K562 (cell line): ENCODE data around the gene KCNQ5. TPM values are rescaled to one million over a fixed set of nuclear protein-coding genes. Genes with fewer than 3 reads are reported as not detected.

Experiments used
- ATAC-seq: fragments of 200-7000 bp; cut with Tn5 transposase; 3 replicates; pipeline ENCODE4 v1.9.1; 2020; ENCODE audit warnings: moderate library complexity
- BruUV-seq: library from RNA; stranded (reverse); fragments of 400-500 nt; replicated peaks from 2 replicates; lab custom pipeline; 2021; lab: Mats Ljungman, UMichigan
- CTCF ChIA-PET: fragments of 300-600 bp; formaldehyde crosslinking; extraction: SDS; loops from one replicate; lab custom pipeline; 2021; ENCODE audit warnings: low intra/inter-chr PET ratio; lab: Yijun Ruan, JAX
- POLR2A ChIA-PET: fragments of 300-600, 350-650 bp; sonication (Branson Sonifier 250); formaldehyde crosslinking; extraction: SDS; loops from one replicate; lab custom pipeline; 2021; ENCODE audit warnings: antibody characterized with exemption, inconsistent platforms; lab: Yijun Ruan, JAX
- DNase-seq, 4 experiments: peaks; one replicate each; pipeline versions ENCODE4 v3.0.0 to v3.0.0-alpha.2; 2011 to 2018; ENCODE audit warnings: low spot score in 3 of 4, mixed read lengths in 3 of 4; ENCODE audit errors: extremely low read depth in 1 of 4
- FAIRE-seq: peaks from 2 replicates; lab custom pipeline; 2011; peaks lifted over from hg19 to GRCh38; lab: Jason Lieb, UNC
- H2AFZ ChIP-seq: 2 replicates; pipeline ENCODE4 v1.6.0; 2011; ENCODE audit warnings: low read depth, low read length, control low read depth, inconsistent platforms
- H3K27ac ChIP-seq: fragments of 200-600 bp; 3 replicates; pipeline ENCODE4 v1.8.0; 2011; ENCODE audit warnings: low read depth, mild to moderate bottlenecking, control low read depth, inconsistent platforms, low read length, moderate library complexity, mixed read lengths; ENCODE audit errors: extremely low read depth
- H3K27me3 ChIP-seq, 2 experiments: fragments of 300-600 bp in 1 of 2; 2 replicates in 1 of 2; 3 replicates in 1 of 2; pipeline versions ENCODE4 v1.6.0 to v1.8.0; 2011; ENCODE audit warnings: inconsistent platforms in 2 of 2, low read length in 2 of 2, mild to moderate bottlenecking in 1 of 2, mixed read lengths in 1 of 2, moderate library complexity in 1 of 2; ENCODE audit not compliant: control insufficient read depth in 2 of 2, insufficient read depth in 2 of 2
- H3K36me3 ChIP-seq: fragments of 300-600 bp; 3 replicates; pipeline ENCODE4 v1.8.0; 2011; ENCODE audit warnings: mild to moderate bottlenecking, low read length, inconsistent platforms; ENCODE audit not compliant: control insufficient read depth, insufficient read depth
- H3K4me1 ChIP-seq, 2 experiments: fragments of 200-600 bp in 1 of 2; replicated peaks in 1 of 2; 2 replicates in 1 of 2; 3 replicates in 1 of 2; pipeline versions ENCODE4 v1.5.1 to v1.8.0; 2011; ENCODE audit warnings: inconsistent platforms in 2 of 2, low read length in 2 of 2, mild to moderate bottlenecking in 1 of 2, mixed read lengths in 1 of 2, moderate library complexity in 1 of 2; ENCODE audit not compliant: control insufficient read depth in 2 of 2, insufficient read depth in 2 of 2
- H3K4me2 ChIP-seq: 2 replicates; pipeline ENCODE4 v1.6.1; 2011; ENCODE audit warnings: low read length, control low read depth, inconsistent platforms, mixed read lengths; ENCODE audit not compliant: insufficient read depth
- H3K4me3 ChIP-seq: fragments of 200-600 bp; sonication (generic), shearing (Covaris generic); 2 replicates; pipeline ENCODE4 v1.5.1; 2016; ENCODE audit warnings: control low read depth, inconsistent platforms
- H3K79me2 ChIP-seq: fragments of 200-600 bp; 3 replicates; pipeline ENCODE4 v1.8.0; 2011; ENCODE audit warnings: low read length, inconsistent platforms; ENCODE audit not compliant: control insufficient read depth, insufficient read depth
- H3K9ac ChIP-seq, 2 experiments: 2 replicates each; pipeline versions ENCODE4 v1.6.0 to v1.6.1; 2011; ENCODE audit warnings: low read depth in 2 of 2, low read length in 2 of 2, control low read depth in 1 of 2, inconsistent platforms in 1 of 2, mild to moderate bottlenecking in 1 of 2, mixed read lengths in 1 of 2; ENCODE audit not compliant: insufficient read depth in 1 of 2
- H3K9me1 ChIP-seq: one replicate; pipeline ENCODE4 v1.6.0; 2011; ENCODE audit warnings: inconsistent platforms, mild to moderate bottlenecking, low read length, moderate library complexity; ENCODE audit not compliant: control insufficient read depth, insufficient read depth
- H3K9me3 ChIP-seq: replicated peaks from 2 replicates; pipeline ENCODE4 v1.5.1; 2011; ENCODE audit warnings: low read depth, low read length, inconsistent platforms; ENCODE audit not compliant: control insufficient read depth, insufficient read depth
- H4K20me1 ChIP-seq: replicated peaks from 2 replicates; pipeline ENCODE4 v1.6.1; 2011; ENCODE audit warnings: low read length, inconsistent platforms, mixed read lengths; ENCODE audit not compliant: control insufficient read depth, insufficient read depth
- ZBTB11 ChIP-seq, 3 experiments: fragments of 200-800 bp in 1 of 3; fragments of 250-450 bp in 1 of 3; fragments of 450-650 bp in 1 of 3; sonication (Bioruptor Pico) in 1 of 3; sonication (Bioruptor generic) in 1 of 3; formaldehyde crosslinking in 1 of 3; IDR thresholded peaks; 2 replicates each; pipeline versions ENCODE4 v1.6.1 to v1.8.0; 2016 to 2022; ENCODE audit warnings: mild to moderate bottlenecking in 2 of 3, missing genetic modification characterization in 2 of 3, missing compliant biosample characterization in 1 of 3, moderate library complexity in 1 of 3
- ZNF316 ChIP-seq: fragments of 450-650 bp; IDR thresholded peaks from 2 replicates; pipeline ENCODE4 v1.6.1; 2016
- ZNF740 ChIP-seq, 3 experiments: fragments of 200-800 bp in 1 of 3; sonication (Bioruptor generic) in 1 of 3; sonication (generic) in 1 of 3; formaldehyde crosslinking in 1 of 3; IDR thresholded peaks; 2 replicates each; pipeline versions ENCODE4 v1.6.1 to v1.8.0; 2016 to 2022; ENCODE audit warnings: mild to moderate bottlenecking in 2 of 3, missing compliant biosample characterization in 2 of 3, missing genetic modification characterization in 2 of 3, missing genetic modification reagents in 1 of 3
- WGBS: fragments of 100-300 bp; shearing (Covaris generic); methylation state at CpG from one replicate; pipeline ENCODE4 v1.1.6; 2016; ENCODE audit warnings: low coverage, mixed read lengths; ENCODE audit not compliant: insufficient coverage; ENCODE audit errors: missing lambda C conversion rate; 5-methylcytosine and 5-hydroxymethylcytosine counted together
- in situ Hi-C: fragments of 300-500 bp; cut with MboI; formaldehyde crosslinking; loops from 4 replicates; pipeline ENCODE4 v1.15.0; 2018; ENCODE audit warnings: inconsistent platforms, mixed read lengths
- intact Hi-C: fragments of 100-400 bp; cut with micrococcal nuclease; formaldehyde crosslinking; loops from 2 replicates; pipeline ENCODE4 v1.14.2; 2022
- polyA plus RNA-seq, 8 experiments: library from polyadenylated mRNA; depleted of rRNA in 4 of 8; stranded (reverse) in 5 of 8; unstranded in 3 of 8; fragments of >200 nt; fragmentation: Nextera tagmentation in 2 of 8; fragmentation: Illumina TruSeq in 1 of 8; extraction: Ambion mirVana in 2 of 8; extraction: Trizol in 1 of 8; gene quantifications; 2 replicates each; pipeline versions ENCODE4 v1.2.1 to v1.2.3, GENCODE V29; 2011 to 2014; ENCODE audit warnings: inconsistent platforms in 1 of 8, missing spikeins in 1 of 8
- total RNA-seq, 7 experiments: library from RNA; depleted of rRNA in 6 of 7; stranded (reverse); fragments of >200 nt in 6 of 7; fragmentation: Illumina TruSeq in 2 of 7; extraction: Trizol in 2 of 7; gene quantifications; 2 replicates each; pipeline versions ENCODE4 v1.2.1 to v1.2.3, GENCODE V29; 2011 to 2021; ENCODE audit warnings: low replicate concordance in 1 of 7

KCNQ5 gene
- total and polyA plus RNA-seq, 9 of the 15 experiments (the other 6 are each of a cell fraction or from before 2014, with no cell fraction given), result 0.31 to 5.9 (median 2.6) TPM

DNA sequence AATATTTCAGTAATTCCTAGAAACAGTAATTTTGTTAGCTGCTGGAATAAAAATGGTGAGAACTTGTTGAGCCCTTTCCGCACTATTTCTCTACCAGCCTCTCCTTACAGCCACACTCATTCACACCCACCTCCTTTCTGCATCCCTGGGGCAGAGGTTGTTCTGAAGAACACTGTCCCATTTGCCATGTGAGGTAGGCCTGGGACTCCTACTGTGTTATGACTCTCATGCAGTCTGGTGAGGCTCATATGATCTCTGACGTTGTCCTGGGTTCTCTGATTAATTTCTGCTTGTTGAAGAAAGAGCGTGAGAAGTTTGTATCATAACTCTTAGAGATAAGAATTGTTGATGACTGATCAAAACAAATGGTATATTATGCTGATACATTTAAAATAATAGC is 4.1 kb upstream of the KCNQ5 start:
- no peak overlapping the region for H3K27ac ChIP-seq
- intact Hi-C loops, result loop anchor here (10.0 kb wide), 1 partner anchor 707 kb away; no protein-coding TSS in a partner anchor
- no peak for TF ChIP-seq ZNF740 (CRISPR knock-in tag; IDR thresholded peaks at IDR 0.05)
- no peak for TF ChIP-seq ZNF740 (tag; IDR thresholded peaks at IDR 0.05)
- peak; percentile 61 for TF ChIP-seq ZNF316
- no peak for TF ChIP-seq ZBTB11 (CRISPR knock-in tag; IDR thresholded peaks at IDR 0.05)
- TF ChIP-seq, all 486 proteins: peak for 1
- DNase-seq (peak in 1 of 4 experiments; percentile 9), ATAC-seq (no peak), FAIRE-seq (no peak)
- Histone ChIP-seq H4K20me1 (no peaks in the 10 kb centered on the region), H2AFZ (peak overlapping the region; percentile 28; the same call in 1 of the 2 replicates), H3K4me1 (peaks cover 7 to 27% of the 10 kb centered on the region in 2 experiments; a peak in 4 of 5 replicates), H3K4me3 (no peak overlapping the region), H3K36me3 (no peaks in the 10 kb centered on the region), H3K27me3 (no peaks in the 10 kb centered on the region), H3K9me1 (no peaks in the 10 kb centered on the region), H3K79me2 (peaks cover 2% of the 10 kb centered on the region; the same call in 1 of the 3 replicates), H3K9me3 (no peaks in the 10 kb centered on the region), H3K9ac (no peak overlapping the region), H3K4me2 (no peak overlapping the region)
- no TSS peak for BruUV-seq
- ChIA-PET CTCF (no interaction called here), POLR2A (no interaction called here)
- in situ Hi-C loops, result no loop called here
- 58% methylated on average over 3 of the region's 3 CpGs for WGBS
